Ishikawa (cell line): ENCODE measurements around the gene NT5M.

Source experiments
- CEBPB ChIP-seq: IDR thresholded peaks from 2 replicates; pipeline ENCODE4 v1.6.1; 2012
- CREB1 ChIP-seq: IDR thresholded peaks from 2 replicates; pipeline ENCODE4 v1.6.1; 2012; ENCODE audit warnings: low read depth
- EGR1 ChIP-seq: IDR thresholded peaks from 2 replicates; pipeline ENCODE4 v1.6.1; 2012
- EP300 ChIP-seq: IDR thresholded peaks from 2 replicates; pipeline ENCODE4 v1.6.1; 2012; ENCODE audit warnings: borderline replicate concordance
- FOXM1 ChIP-seq: IDR thresholded peaks from 2 replicates; pipeline ENCODE4 v1.6.1; 2012; ENCODE audit warnings: low read depth, borderline replicate concordance
- MAX ChIP-seq: IDR thresholded peaks from 2 replicates; pipeline ENCODE4 v1.6.1; 2012
- NFIC ChIP-seq: IDR thresholded peaks from 2 replicates; pipeline ENCODE4 v1.6.1; 2012
- RAD21 ChIP-seq: IDR thresholded peaks from 2 replicates; pipeline ENCODE4 v1.6.1; 2012; ENCODE audit warnings: low read depth
- REST ChIP-seq: IDR thresholded peaks from 2 replicates; pipeline ENCODE4 v1.6.1; 2012; ENCODE audit warnings: low read depth, mild to moderate bottlenecking
- TAF1 ChIP-seq: IDR thresholded peaks from 2 replicates; pipeline ENCODE4 v1.6.1; 2012; ENCODE audit warnings: low read depth, mild to moderate bottlenecking
- TCF12 ChIP-seq: IDR thresholded peaks from 2 replicates; pipeline ENCODE4 v1.6.1; 2012; ENCODE audit warnings: low read depth
- TEAD4 ChIP-seq: IDR thresholded peaks from 2 replicates; pipeline ENCODE4 v1.6.1; 2012
- USF1 ChIP-seq: IDR thresholded peaks from 2 replicates; pipeline ENCODE4 v1.6.1; 2012
- YY1 ChIP-seq: IDR thresholded peaks from 2 replicates; pipeline ENCODE4 v1.6.1; 2012; ENCODE audit warnings: low read depth
- ZBTB7A ChIP-seq: IDR thresholded peaks from 2 replicates; pipeline ENCODE4 v1.6.1; 2012; ENCODE audit warnings: low read depth

NT5M gene

GRCh38 chr17:17361543-17361866 is 58.3 kb downstream of the NT5M start:
- TF ChIP-seq CEBPB (no peak), FOXM1 (no peak), TCF12 (no peak), REST (no peak), TAF1 (no peak), RAD21 (no peak), ZBTB7A (no peak), NFIC (no peak), TEAD4 (no peak), CREB1 (no peak), YY1 (no peak), EGR1 (no peak), USF1 (no peak), MAX (no peak), EP300 (no peak)

- TF ChIP-seq TCF12: no peak
- TF ChIP-seq CEBPB: no peak
- TF ChIP-seq YY1: no peak
- no peak for TF ChIP-seq CREB1
These were observed 58.8 kb downstream of the NT5M start for GRCh38 chr17:17361867-17362539.

GRCh38 chr17:17362540-17362930 is 59.4 kb downstream of the NT5M start:
- TF ChIP-seq EP300: no peak
- TF ChIP-seq RAD21: no peak
- no peak for TF ChIP-seq USF1
- TF ChIP-seq MAX: no peak

- TF ChIP-seq EGR1: no peak
- TF ChIP-seq RAD21: no peak
- no peak for TF ChIP-seq TAF1
- TF ChIP-seq NFIC: no peak
- TF ChIP-seq USF1: no peak
- no peak for TF ChIP-seq CREB1
- TF ChIP-seq CEBPB: no peak
- no peak for TF ChIP-seq TEAD4
- TF ChIP-seq MAX: no peak
- TF ChIP-seq ZBTB7A: no peak
- no peak for TF ChIP-seq FOXM1
- TF ChIP-seq EP300: no peak
- TF ChIP-seq TCF12: no peak
- TF ChIP-seq REST: no peak
- TF ChIP-seq YY1: no peak
These were observed 60.6 kb downstream of the NT5M start for GRCh38 chr17:17363638-17364337.

- TF ChIP-seq RAD21 (no peak), MAX (no peak), TAF1 (no peak)
These were observed 61.1 kb downstream of the NT5M start for GRCh38 chr17:17364338-17364667.
